Right lobe of liver (tissue), 6 donors: ENCODE measurements around the gene RASSF8. TPM values are rescaled to one million over a fixed set of nuclear protein-coding genes. Genes with fewer than 3 reads are reported as not detected.

Experiments used
- ATAC-seq, 4 donors: fragments of 200-7000 bp; cut with Tn5 transposase; one replicate each; pipeline ENCODE4 v1.9.1; 2020; ENCODE audit warnings: mild to moderate bottlenecking in 4 of 4, moderate library complexity in 4 of 4
- DNase-seq, 3 donors: peaks; one replicate each; pipeline ENCODE4 v3.0.0-alpha.2; 2020
- H3K27ac ChIP-seq, 3 donors: fragments of 200-600 bp; one replicate each; pipeline ENCODE4 v1.8.0; 2022
- H3K27me3 ChIP-seq, 2 donors: fragments of 200-600 bp; one replicate each; pipeline ENCODE4 v1.8.0; 2022
- H3K36me3 ChIP-seq, 4 donors: fragments of 200-600 bp; sonication (generic) in 1 of 4; one replicate each; pipeline versions ENCODE4 v1.5.1 to v1.8.0; 2017 to 2022; ENCODE audit warnings: control low read depth in 1 of 4
- H3K4me1 ChIP-seq, 4 donors: fragments of 200-600 bp; sonication (generic) in 1 of 4; one replicate each; pipeline versions ENCODE4 v1.5.1 to v1.8.0; 2017 to 2022; ENCODE audit warnings: control low read depth in 1 of 4
- H3K4me3 ChIP-seq, 3 donors: fragments of 200-600 bp; one replicate each; pipeline ENCODE4 v1.8.0; 2022
- H3K9me3 ChIP-seq, 4 donors: fragments of 200-600 bp; sonication (generic) in 1 of 4; one replicate each; pipeline versions ENCODE4 v1.5.1 to v1.8.0; 2017 to 2022; ENCODE audit warnings: control low read depth in 1 of 4
- POLR2A ChIP-seq: fragments of 450-650 bp; IDR thresholded peaks from one replicate; pipeline ENCODE4 v1.6.1; 2017; ENCODE audit warnings: antibody characterized with exemption, mild to moderate bottlenecking
- whole genome bisulfite sequencing: methylation state at CpG from one replicate; pipeline ENCODE4 v1.1.6; 2018; ENCODE audit warnings: low coverage, low lambda C conversion rate; ENCODE audit not compliant: insufficient coverage; ENCODE audit errors: missing lambda C conversion rate; 5-methylcytosine and 5-hydroxymethylcytosine counted together
- intact Hi-C, 2 donors: fragments of 100-400 bp; cut with DNase I; formaldehyde crosslinking; loops; one replicate each; pipeline versions ENCODE4 v1.11.2 to v1.14.1; 2022
- total RNA-seq, 6 experiments: library from RNA; depleted of rRNA in 2 of 6; stranded (reverse); fragments of >200 nt in 2 of 6; fragmentation: NEBNext Ultra II Directional in 3 of 6; extraction: Animal tissue kit (Norgen Biotek cat#: 25700) in 3 of 6; gene quantifications; one replicate each; pipeline versions ENCODE4 v1.1.0 to v1.2.4, GENCODE V29; 2016 to 2023
- TF ChIP-seq, protein P1 (sequence below), 4 donors: fragments of 200-600 bp in 3 of 4; fragments of 450-650 bp in 1 of 4; IDR thresholded peaks; one replicate each; pipeline versions ENCODE4 v1.5.1 to v1.8.0; 2016 to 2022; ENCODE audit warnings: antibody characterized with exemption in 4 of 4, mild to moderate bottlenecking in 2 of 4
- donor health status: DM: no; HTN: yes; CAD: no.
- donor health status: DM: no; HTN: no; CAD: no.
- donor health status: DM: no; HTN: no; CAD: no.
- donor health status: DM: no; HTN: yes; CAD: no.
- donor health status: DM: no; HTN: yes; CAD: no.

Gene RASSF8
- total RNA-seq, 6 experiments from 2014 or later: 3.9 to 12.4 (median 7.3) TPM

- H3K9me3 ChIP-seq: no peaks in the 10 kb centered on the region
- peaks cover 0 to 18% (median 3%) of the 10 kb centered on the region in 4 donors for H3K4me1 ChIP-seq
- DNase-seq (no peak), ATAC-seq (no peak)
- TF ChIP-seq, protein P1, sequence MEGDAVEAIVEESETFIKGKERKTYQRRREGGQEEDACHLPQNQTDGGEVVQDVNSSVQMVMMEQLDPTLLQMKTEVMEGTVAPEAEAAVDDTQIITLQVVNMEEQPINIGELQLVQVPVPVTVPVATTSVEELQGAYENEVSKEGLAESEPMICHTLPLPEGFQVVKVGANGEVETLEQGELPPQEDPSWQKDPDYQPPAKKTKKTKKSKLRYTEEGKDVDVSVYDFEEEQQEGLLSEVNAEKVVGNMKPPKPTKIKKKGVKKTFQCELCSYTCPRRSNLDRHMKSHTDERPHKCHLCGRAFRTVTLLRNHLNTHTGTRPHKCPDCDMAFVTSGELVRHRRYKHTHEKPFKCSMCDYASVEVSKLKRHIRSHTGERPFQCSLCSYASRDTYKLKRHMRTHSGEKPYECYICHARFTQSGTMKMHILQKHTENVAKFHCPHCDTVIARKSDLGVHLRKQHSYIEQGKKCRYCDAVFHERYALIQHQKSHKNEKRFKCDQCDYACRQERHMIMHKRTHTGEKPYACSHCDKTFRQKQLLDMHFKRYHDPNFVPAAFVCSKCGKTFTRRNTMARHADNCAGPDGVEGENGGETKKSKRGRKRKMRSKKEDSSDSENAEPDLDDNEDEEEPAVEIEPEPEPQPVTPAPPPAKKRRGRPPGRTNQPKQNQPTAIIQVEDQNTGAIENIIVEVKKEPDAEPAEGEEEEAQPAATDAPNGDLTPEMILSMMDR (IDR thresholded peaks at IDR 0.05): no peak
- TF ChIP-seq POLR2A: no peak
- 78% methylated on average over 5 of the region's 6 CpGs for WGBS
- intact Hi-C loops: no loop called here
- H3K36me3 ChIP-seq: no peaks in the 10 kb centered on the region
- H3K4me3 ChIP-seq: no peak overlapping the region
- peaks cover 0 to 23% of the 10 kb centered on the region in 2 donors for H3K27me3 ChIP-seq
- H3K27ac ChIP-seq: no peak overlapping the region
These were observed 158.6 kb downstream of the RASSF8 start for GRCh38 chr12:26116829-26117715.

DNA sequence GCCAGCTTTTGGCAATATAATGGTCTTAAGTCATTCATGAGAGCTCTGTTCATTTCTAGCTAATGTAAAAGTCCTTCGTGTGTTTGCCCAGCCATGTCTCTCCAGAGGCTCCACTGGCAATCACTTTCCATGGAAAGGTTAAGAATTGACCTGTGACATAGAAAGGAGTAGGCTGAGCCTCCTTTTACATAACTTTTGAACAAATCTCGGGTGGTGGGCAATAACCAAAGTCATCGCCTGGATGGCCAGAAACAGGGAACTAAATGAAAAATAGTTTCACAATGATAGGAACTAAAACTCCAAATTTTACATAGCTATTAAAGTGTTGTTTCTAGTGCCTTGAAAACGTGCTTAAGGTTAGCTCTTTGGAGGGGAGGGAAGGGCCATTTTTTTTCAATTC, 159.8 kb downstream of the RASSF8 start:
- H3K36me3 ChIP-seq: no peaks in the 10 kb centered on the region
- DNase-seq (no peak), ATAC-seq (no peak)
- H3K9me3 ChIP-seq: no peaks in the 10 kb centered on the region
- H3K27ac ChIP-seq: no peak overlapping the region
- intact Hi-C loops: no loop called here
- no peak for TF ChIP-seq POLR2A
- TF ChIP-seq, protein P1 (IDR thresholded peaks at IDR 0.05): no peak
- H3K27me3 ChIP-seq: peaks cover 0 to 27% of the 10 kb centered on the region in 2 donors
- 51% methylated on average over 4 of the region's 4 CpGs for WGBS
- H3K4me3 ChIP-seq: no peak overlapping the region
- H3K4me1 ChIP-seq: peaks cover 0 to 25% (median 3%) of the 10 kb centered on the region in 4 donors

DNA sequence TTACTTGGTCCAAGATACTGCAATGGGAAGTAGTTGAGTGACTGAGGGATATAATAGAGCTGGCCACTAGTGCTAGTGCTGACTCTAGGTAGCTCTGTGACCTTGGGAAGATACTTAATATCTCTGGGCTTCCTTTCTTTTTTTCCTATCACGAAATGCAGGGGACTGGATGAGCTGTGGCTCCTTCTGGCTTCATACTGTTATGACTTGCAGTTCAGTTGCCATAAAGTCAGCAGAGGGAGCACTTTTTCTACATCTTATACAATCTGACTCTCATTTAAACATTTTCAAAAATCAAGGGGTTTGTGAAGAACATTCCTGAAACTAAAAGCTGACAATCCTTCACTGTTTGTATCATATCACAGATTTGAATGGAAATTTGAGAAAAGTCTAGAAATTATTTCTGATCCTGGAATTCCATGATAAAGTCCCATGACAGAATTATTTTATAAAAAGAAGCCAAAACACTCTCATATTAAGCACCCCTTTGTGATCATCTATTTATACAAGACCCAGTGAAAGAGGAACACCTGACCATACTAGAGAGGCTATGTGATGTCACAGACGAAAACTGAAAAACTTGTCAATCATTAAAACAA, 161.0 kb downstream of the RASSF8 start:
- TF ChIP-seq, protein P1 (IDR thresholded peaks at IDR 0.05): peak; percentile 43 to 59 (median 52)
- no peak for TF ChIP-seq POLR2A
- no peak overlapping the region for H3K27ac ChIP-seq
- no peak overlapping the region for H3K4me3 ChIP-seq
- no peak for DNase-seq
- H3K9me3 ChIP-seq: no peaks in the 10 kb centered on the region
- H3K27me3 ChIP-seq: peaks cover 0 to 30% of the 10 kb centered on the region in 2 donors
- intact Hi-C loops: no loop called here
- peaks cover 0 to 27% (median 3%) of the 10 kb centered on the region in 4 donors for H3K4me1 ChIP-seq
- no peaks in the 10 kb centered on the region for H3K36me3 ChIP-seq
- 21% methylated on average over 2 of the region's 2 CpGs for WGBS
- ATAC-seq: peak; percentile 32 to 46 (median 38)

DNA sequence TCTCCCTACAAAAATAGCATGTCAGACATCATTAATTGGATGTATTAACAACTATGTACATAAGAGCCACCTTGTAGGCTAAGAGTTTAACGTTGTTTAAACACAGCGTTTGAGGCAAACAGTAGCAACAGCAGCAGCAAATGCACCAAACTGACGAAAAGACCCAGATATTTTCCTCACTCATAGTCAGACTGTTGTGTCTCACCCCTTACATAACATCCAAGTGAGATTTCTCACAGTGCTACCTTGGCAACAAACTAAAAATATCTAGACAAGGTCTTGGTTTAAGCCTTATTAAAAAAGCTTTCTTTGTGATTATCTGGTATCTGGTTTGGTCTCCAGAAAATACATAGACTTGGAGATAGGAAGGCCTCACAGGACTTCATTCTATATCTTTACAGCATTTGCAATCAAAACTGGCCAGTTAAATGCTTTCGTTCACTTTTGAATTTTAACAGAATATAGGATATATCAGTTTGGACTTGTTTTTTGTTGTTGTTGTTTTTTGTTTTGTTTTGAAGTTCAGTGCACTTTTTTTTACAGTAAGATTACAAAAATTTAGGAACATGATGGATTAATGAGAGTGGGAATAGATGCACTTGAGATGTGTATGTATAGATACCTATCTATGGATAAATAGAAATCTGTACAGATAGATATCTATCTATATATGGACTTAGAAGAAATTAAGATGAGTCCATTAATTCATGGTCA, 162.2 kb downstream of the RASSF8 start:
- DNase-seq (no peak), ATAC-seq (no peak)
- TF ChIP-seq POLR2A: no peak
- TF ChIP-seq, protein P1 (IDR thresholded peaks at IDR 0.05): no peak
- H3K27ac ChIP-seq: no peak overlapping the region
- WGBS: 94% methylated on average over 4 of the region's 4 CpGs
- H3K27me3 ChIP-seq: peaks cover 0 to 30% of the 10 kb centered on the region in 2 donors
- intact Hi-C loops: no loop called here
- peaks cover 0 to 32% (median 0%) of the 10 kb centered on the region in 4 donors for H3K4me1 ChIP-seq
- no peaks in the 10 kb centered on the region for H3K9me3 ChIP-seq
- H3K36me3 ChIP-seq: no peaks in the 10 kb centered on the region
- no peak overlapping the region for H3K4me3 ChIP-seq
